ENCODE results near the gene HAS3. TPM values are rescaled to one million over a fixed set of nuclear protein-coding genes. Genes with fewer than 3 reads are reported as not detected.

Gene HAS3
- total RNA-seq, 1 experiment from 2014 or later: 140 TPM

DNA sequence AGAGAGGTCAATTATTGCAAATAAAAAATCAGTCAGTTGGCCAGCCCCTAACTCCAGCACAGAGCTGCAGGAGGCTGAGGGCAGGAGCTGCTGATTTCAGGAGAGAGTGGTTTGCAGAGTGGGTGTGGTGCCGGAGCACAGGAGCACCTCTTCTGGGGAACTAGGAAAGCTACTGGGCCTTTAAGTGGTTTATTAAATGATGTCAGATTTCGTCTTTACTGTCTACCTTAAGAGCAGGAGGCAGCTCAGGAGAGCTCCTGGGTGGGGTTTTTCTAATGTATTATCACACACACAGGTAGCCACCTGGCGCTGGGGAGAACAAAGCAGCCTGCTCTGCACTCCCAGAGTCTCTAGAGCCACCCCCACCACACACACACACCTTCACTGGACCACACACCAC lies 11.5 kb upstream of the HAS3 start:
- intact Hi-C loops (cut with micrococcal nuclease): no loop called here
- Histone ChIP-seq H3K9ac (ENCODE audit: low read length) (no peak overlapping the region), H4K20me1 (ENCODE audit: insufficient read depth) (no peaks in the 10 kb centered on the region), H3K9me3 (ENCODE audit: control insufficient read depth in 1 of 2, insufficient read depth in 1 of 2, low read depth in 1 of 2, low read length in 2 of 2) (no peaks in the 10 kb centered on the region), H3K9me2 (ENCODE audit: insufficient read depth) (no peaks in the 10 kb centered on the region), H3K27me3 (ENCODE audit: insufficient read depth, low read length) (no peaks in the 10 kb centered on the region), H3K4me2 (ENCODE audit: low read length) (no peak overlapping the region), H3K4me3 (replicated peaks in 1 of 2; ENCODE audit: low read depth in 1 of 2, low read length in 2 of 2) (no peak overlapping the region), H3K79me2 (ENCODE audit: insufficient read depth, low read length) (no peaks in the 10 kb centered on the region), H3K27ac (ENCODE audit: low read depth, low read length) (no peak overlapping the region), H2AFZ (ENCODE audit: low read depth, low read length, poor library complexity, severe bottlenecking) (no peak overlapping the region), H3K36me3 (ENCODE audit: control insufficient read depth in 1 of 2, insufficient read depth in 2 of 2, low read length in 2 of 2) (no peaks in the 10 kb centered on the region), H3K4me1 (ENCODE audit: control insufficient read depth in 1 of 2, insufficient read depth in 2 of 2, low read length in 2 of 2) (peaks cover 15 to 31% of the 10 kb centered on the region in 2 experiments)
- peak; percentile 23; the same call in 1 of the 2 replicates for ATAC-seq
- no TSS peak for BruUV-seq (replicated peaks)
- RAD21 ChIA-PET (ENCODE audit: low non-redundant PET in 1 of 2, low total read pairs in 2 of 2, uncharacterized antibody in 2 of 2, unreplicated experiment in 2 of 2): no interaction called here
- TF ChIP-seq FOSL1 (IDR thresholded peaks at IDR 0.05; ENCODE audit: low read depth) (no peak), YY1 (IDR thresholded peaks at IDR 0.05; ENCODE audit: extremely low read depth, insufficient replicate concordance, low read depth, low read length) (no peak), ELF1 (IDR thresholded peaks at IDR 0.05; ENCODE audit: borderline replicate concordance, low read depth) (no peak), POLR2AphosphoS5 (IDR thresholded peaks at IDR 0.05; ENCODE audit: low read depth, low read length) (no peak), EZH2phosphoT487 (IDR thresholded peaks at IDR 0.05; ENCODE audit: borderline replicate concordance) (no peak), TCF7L2 (IDR thresholded peaks at IDR 0.05; ENCODE audit: borderline replicate concordance, extremely low read depth, insufficient read depth, insufficient read length) (no peak), SP1 (IDR thresholded peaks at IDR 0.05; ENCODE audit: low read depth) (no peak), JUND (IDR thresholded peaks at IDR 0.05) (no peak), ZFX (IDR thresholded peaks at IDR 0.05) (no peak), SRF (IDR thresholded peaks at IDR 0.05; ENCODE audit: low read depth) (no peak), CBX3 (IDR thresholded peaks at IDR 0.05; ENCODE audit: low read depth) (no peak), EZH2 (IDR thresholded peaks at IDR 0.05) (no peak), RAD21 (IDR thresholded peaks at IDR 0.05; ENCODE audit: low read depth) (no peak), CEBPB (IDR thresholded peaks at IDR 0.05; ENCODE audit: low read depth) (no peak), ZNF274 (IDR thresholded peaks at IDR 0.05; ENCODE audit: low read depth, low read length) (no peak)
- TF ChIP-seq, protein P1, sequence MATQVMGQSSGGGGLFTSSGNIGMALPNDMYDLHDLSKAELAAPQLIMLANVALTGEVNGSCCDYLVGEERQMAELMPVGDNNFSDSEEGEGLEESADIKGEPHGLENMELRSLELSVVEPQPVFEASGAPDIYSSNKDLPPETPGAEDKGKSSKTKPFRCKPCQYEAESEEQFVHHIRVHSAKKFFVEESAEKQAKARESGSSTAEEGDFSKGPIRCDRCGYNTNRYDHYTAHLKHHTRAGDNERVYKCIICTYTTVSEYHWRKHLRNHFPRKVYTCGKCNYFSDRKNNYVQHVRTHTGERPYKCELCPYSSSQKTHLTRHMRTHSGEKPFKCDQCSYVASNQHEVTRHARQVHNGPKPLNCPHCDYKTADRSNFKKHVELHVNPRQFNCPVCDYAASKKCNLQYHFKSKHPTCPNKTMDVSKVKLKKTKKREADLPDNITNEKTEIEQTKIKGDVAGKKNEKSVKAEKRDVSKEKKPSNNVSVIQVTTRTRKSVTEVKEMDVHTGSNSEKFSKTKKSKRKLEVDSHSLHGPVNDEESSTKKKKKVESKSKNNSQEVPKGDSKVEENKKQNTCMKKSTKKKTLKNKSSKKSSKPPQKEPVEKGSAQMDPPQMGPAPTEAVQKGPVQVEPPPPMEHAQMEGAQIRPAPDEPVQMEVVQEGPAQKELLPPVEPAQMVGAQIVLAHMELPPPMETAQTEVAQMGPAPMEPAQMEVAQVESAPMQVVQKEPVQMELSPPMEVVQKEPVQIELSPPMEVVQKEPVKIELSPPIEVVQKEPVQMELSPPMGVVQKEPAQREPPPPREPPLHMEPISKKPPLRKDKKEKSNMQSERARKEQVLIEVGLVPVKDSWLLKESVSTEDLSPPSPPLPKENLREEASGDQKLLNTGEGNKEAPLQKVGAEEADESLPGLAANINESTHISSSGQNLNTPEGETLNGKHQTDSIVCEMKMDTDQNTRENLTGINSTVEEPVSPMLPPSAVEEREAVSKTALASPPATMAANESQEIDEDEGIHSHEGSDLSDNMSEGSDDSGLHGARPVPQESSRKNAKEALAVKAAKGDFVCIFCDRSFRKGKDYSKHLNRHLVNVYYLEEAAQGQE (IDR thresholded peaks at IDR 0.05; ENCODE audit: low read depth): no peak
- TF ChIP-seq, protein P2, sequence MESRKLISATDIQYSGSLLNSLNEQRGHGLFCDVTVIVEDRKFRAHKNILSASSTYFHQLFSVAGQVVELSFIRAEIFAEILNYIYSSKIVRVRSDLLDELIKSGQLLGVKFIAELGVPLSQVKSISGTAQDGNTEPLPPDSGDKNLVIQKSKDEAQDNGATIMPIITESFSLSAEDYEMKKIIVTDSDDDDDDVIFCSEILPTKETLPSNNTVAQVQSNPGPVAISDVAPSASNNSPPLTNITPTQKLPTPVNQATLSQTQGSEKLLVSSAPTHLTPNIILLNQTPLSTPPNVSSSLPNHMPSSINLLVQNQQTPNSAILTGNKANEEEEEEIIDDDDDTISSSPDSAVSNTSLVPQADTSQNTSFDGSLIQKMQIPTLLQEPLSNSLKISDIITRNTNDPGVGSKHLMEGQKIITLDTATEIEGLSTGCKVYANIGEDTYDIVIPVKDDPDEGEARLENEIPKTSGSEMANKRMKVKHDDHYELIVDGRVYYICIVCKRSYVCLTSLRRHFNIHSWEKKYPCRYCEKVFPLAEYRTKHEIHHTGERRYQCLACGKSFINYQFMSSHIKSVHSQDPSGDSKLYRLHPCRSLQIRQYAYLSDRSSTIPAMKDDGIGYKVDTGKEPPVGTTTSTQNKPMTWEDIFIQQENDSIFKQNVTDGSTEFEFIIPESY (IDR thresholded peaks at IDR 0.05; ENCODE audit: extremely low read depth, insufficient replicate concordance, low read length): no peak
- CTCF ChIA-PET: no interaction called here
- POLR2A ChIA-PET: interaction anchor here (1.9 kb wide), 1 partner anchor 21 kb away, joined by 10 read pairs; no protein-coding TSS in a partner anchor
- DNase-seq (ENCODE audit: low read depth, low spot score): no peak

Measured in HCT116 (cell line).